Astrocyte (in vitro differentiated cells and primary cell): Measurements from ENCODE around the gene PPP2R2B. TPM values are rescaled to one million over a fixed set of nuclear protein-coding genes. Genes with fewer than 3 reads are reported as not detected.

Experiments used
- DNase-seq: peaks from one replicate; pipeline ENCODE4 v3.0.0-alpha.2; 2010; ENCODE audit warnings: low read depth
- FAIRE-seq: peaks from 2 replicates; lab custom pipeline; 2011; peaks lifted over from hg19 to GRCh38; lab: Jason Lieb, UNC
- H2AFZ ChIP-seq: 2 replicates; pipeline ENCODE4 v1.6.0; 2012; ENCODE audit warnings: low read depth, low read length, inconsistent platforms
- H3K27ac ChIP-seq: 2 replicates; pipeline ENCODE4 v1.5.1; 2011; ENCODE audit warnings: low read depth, low read length, inconsistent platforms
- H3K27me3 ChIP-seq: 2 replicates; pipeline ENCODE4 v1.6.0; 2011; ENCODE audit warnings: low read length, inconsistent platforms; ENCODE audit not compliant: insufficient read depth
- H3K36me3 ChIP-seq: 2 replicates; pipeline ENCODE4 v1.5.1; 2011; ENCODE audit warnings: low read length, inconsistent platforms; ENCODE audit not compliant: insufficient read depth
- H3K4me1 ChIP-seq: 2 replicates; pipeline ENCODE4 v1.5.1; 2011; ENCODE audit warnings: low read length, inconsistent platforms; ENCODE audit not compliant: insufficient read depth
- H3K4me2 ChIP-seq: 2 replicates; pipeline ENCODE4 v1.6.0; 2012; ENCODE audit warnings: low read length, inconsistent platforms
- H3K4me3 ChIP-seq: 2 replicates; pipeline ENCODE4 v1.5.1; 2011; ENCODE audit warnings: low read depth, mild to moderate bottlenecking, low read length, inconsistent platforms; ENCODE audit not compliant: insufficient read depth
- H3K79me2 ChIP-seq: 2 replicates; pipeline ENCODE4 v1.6.0; 2012; ENCODE audit warnings: mild to moderate bottlenecking, low read length, inconsistent platforms; ENCODE audit not compliant: insufficient read depth
- H3K9ac ChIP-seq: 2 replicates; pipeline ENCODE4 v1.6.0; 2012; ENCODE audit warnings: mild to moderate bottlenecking, low read length, inconsistent platforms
- H3K9me3 ChIP-seq: 2 replicates; pipeline ENCODE4 v1.5.1; 2012; ENCODE audit warnings: low read depth, mild to moderate bottlenecking, low read length, inconsistent platforms; ENCODE audit not compliant: insufficient read depth
- H4K20me1 ChIP-seq: 2 replicates; pipeline ENCODE4 v1.6.0; 2012; ENCODE audit warnings: low read length, inconsistent platforms; ENCODE audit not compliant: insufficient read depth
- H3K27ac Mint-ChIP-seq: one replicate; pipeline ENCODE4 v1.8.0; 2021; ENCODE audit warnings: mild to moderate bottlenecking, mixed read lengths; ENCODE audit not compliant: unreplicated experiment
- H3K27me3 Mint-ChIP-seq: one replicate; pipeline ENCODE4 v1.8.0; 2021; ENCODE audit warnings: low read depth, mixed read lengths; ENCODE audit not compliant: unreplicated experiment
- H3K36me3 Mint-ChIP-seq: one replicate; pipeline ENCODE4 v1.8.0; 2021; ENCODE audit warnings: low read depth, mixed read lengths; ENCODE audit not compliant: unreplicated experiment
- H3K4me1 Mint-ChIP-seq: one replicate; pipeline ENCODE4 v1.8.0; 2021; ENCODE audit warnings: low read depth, mixed read lengths; ENCODE audit not compliant: unreplicated experiment
- H3K4me3 Mint-ChIP-seq: one replicate; pipeline ENCODE4 v1.8.0; 2021; ENCODE audit warnings: mild to moderate bottlenecking, moderate library complexity, mixed read lengths; ENCODE audit not compliant: unreplicated experiment
- H3K9me3 Mint-ChIP-seq: one replicate; pipeline ENCODE4 v1.8.0; 2021; ENCODE audit warnings: mild to moderate bottlenecking, mixed read lengths; ENCODE audit not compliant: unreplicated experiment
- EZH2 ChIP-seq: IDR thresholded peaks from 2 replicates; pipeline ENCODE4 v1.6.1; 2012; ENCODE audit warnings: mild to moderate bottlenecking, low read length, inconsistent platforms; ENCODE audit not compliant: insufficient read depth
- total RNA-seq: library from RNA; stranded (reverse); gene quantifications from 2 replicates; pipeline ENCODE4 v1.2.1, GENCODE V29; 2021
- TF ChIP-seq, protein P1 (sequence below): IDR thresholded peaks from 2 replicates; pipeline ENCODE4 v1.5.1; 2011; ENCODE audit warnings: low read depth, mild to moderate bottlenecking, inconsistent platforms, low read length, moderate library complexity; ENCODE audit not compliant: insufficient read depth

Gene PPP2R2B
- total RNA-seq, 1 donor from 2014 or later = 5.2 TPM

DNA sequence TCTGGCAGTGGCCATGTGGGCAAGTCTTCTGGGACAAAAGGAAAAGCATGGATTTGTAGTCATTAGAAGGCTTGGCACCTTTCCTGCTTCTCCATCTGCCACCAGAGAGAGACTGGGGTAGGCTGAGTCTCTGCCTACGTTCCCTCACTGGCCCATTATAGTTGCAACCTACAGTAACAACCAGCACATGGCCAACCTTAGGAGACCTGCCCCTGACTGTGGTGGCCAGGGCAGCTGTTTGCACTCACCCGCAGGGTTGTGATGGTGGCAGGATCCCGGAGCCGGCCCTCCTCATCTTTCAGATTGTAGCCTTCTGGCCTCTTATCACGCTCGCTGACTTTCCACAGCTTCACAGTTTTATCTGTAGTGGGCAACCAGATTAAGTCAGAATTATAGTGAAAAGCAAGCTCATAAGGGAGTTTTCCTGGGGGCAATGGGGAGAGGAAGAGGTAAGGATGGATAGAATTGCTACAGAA, 187.6 kb downstream of the PPP2R2B start:
- no peaks in the 10 kb centered on the region for H4K20me1 ChIP-seq
- Mint-ChIP-seq H3K27ac (no peak overlapping the region), H3K4me3 (no peak overlapping the region), H3K27me3 (no peaks in the 10 kb centered on the region), H3K36me3 (no peaks in the 10 kb centered on the region), H3K9me3 (peaks cover 2% of the 10 kb centered on the region), H3K4me1 (no peaks in the 10 kb centered on the region)
- TF ChIP-seq EZH2 = no peak
- TF ChIP-seq, protein P1, sequence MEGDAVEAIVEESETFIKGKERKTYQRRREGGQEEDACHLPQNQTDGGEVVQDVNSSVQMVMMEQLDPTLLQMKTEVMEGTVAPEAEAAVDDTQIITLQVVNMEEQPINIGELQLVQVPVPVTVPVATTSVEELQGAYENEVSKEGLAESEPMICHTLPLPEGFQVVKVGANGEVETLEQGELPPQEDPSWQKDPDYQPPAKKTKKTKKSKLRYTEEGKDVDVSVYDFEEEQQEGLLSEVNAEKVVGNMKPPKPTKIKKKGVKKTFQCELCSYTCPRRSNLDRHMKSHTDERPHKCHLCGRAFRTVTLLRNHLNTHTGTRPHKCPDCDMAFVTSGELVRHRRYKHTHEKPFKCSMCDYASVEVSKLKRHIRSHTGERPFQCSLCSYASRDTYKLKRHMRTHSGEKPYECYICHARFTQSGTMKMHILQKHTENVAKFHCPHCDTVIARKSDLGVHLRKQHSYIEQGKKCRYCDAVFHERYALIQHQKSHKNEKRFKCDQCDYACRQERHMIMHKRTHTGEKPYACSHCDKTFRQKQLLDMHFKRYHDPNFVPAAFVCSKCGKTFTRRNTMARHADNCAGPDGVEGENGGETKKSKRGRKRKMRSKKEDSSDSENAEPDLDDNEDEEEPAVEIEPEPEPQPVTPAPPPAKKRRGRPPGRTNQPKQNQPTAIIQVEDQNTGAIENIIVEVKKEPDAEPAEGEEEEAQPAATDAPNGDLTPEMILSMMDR = no peak
- no peaks in the 10 kb centered on the region for H3K36me3 ChIP-seq
- H3K27ac ChIP-seq = no peak overlapping the region
- no peaks in the 10 kb centered on the region for H3K4me1 ChIP-seq
- H2AFZ ChIP-seq = no peak overlapping the region
- no peaks in the 10 kb centered on the region for H3K27me3 ChIP-seq
- H3K9ac ChIP-seq = no peak overlapping the region
- H3K4me2 ChIP-seq = no peak overlapping the region
- H3K9me3 ChIP-seq = no peaks in the 10 kb centered on the region
- DNase-seq = no peak
- H3K4me3 ChIP-seq = no peak overlapping the region
- H3K79me2 ChIP-seq = no peaks in the 10 kb centered on the region
- no peak for FAIRE-seq

GRCh38 chr5:146687630-146688029, 190.9 kb downstream of the PPP2R2B start:
- H3K9me3 ChIP-seq = no peaks in the 10 kb centered on the region
- H3K27ac ChIP-seq = no peak overlapping the region
- no peak overlapping the region for H3K9ac ChIP-seq
- DNase-seq (no peak), FAIRE-seq (no peak)
- no peaks in the 10 kb centered on the region for H3K36me3 Mint-ChIP-seq
- no peaks in the 10 kb centered on the region for H4K20me1 ChIP-seq
- H3K4me3 ChIP-seq = no peak overlapping the region
- no peaks in the 10 kb centered on the region for H3K4me1 ChIP-seq
- no peaks in the 10 kb centered on the region for H3K27me3 ChIP-seq
- H2AFZ ChIP-seq = no peak overlapping the region
- no peaks in the 10 kb centered on the region for H3K79me2 ChIP-seq
- peaks cover 2% of the 10 kb centered on the region for H3K9me3 Mint-ChIP-seq
- no peak overlapping the region for H3K4me3 Mint-ChIP-seq
- no peaks in the 10 kb centered on the region for H3K36me3 ChIP-seq
- no peaks in the 10 kb centered on the region for H3K4me1 Mint-ChIP-seq
- H3K27ac Mint-ChIP-seq = no peak overlapping the region
- no peak overlapping the region for H3K4me2 ChIP-seq
- TF ChIP-seq, protein P1 = no peak
- no peak for TF ChIP-seq EZH2
- H3K27me3 Mint-ChIP-seq = no peaks in the 10 kb centered on the region

DNA sequence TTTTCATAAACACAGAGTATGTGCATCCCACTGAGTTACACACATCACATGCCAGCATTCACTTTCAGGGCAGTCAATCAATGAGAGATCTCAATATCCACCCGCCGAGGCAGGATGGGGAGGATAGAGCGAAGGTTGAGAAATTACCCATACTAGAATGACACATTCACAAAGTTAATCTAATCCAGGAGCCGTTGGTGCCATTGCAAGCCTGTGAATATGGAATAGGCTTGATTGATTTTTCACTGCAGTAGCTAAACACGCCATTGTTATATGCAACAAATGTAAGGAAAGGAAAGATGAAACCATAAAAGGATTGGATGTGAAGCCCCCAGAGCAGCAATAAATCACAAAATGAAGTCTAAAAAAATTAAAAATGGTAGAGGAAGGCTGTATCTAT, 194.7 kb downstream of the PPP2R2B start:
- DNase-seq (no peak), FAIRE-seq (no peak)
- Mint-ChIP-seq H3K27me3 (no peaks in the 10 kb centered on the region), H3K9me3 (no peaks in the 10 kb centered on the region), H3K4me3 (no peak overlapping the region), H3K36me3 (no peaks in the 10 kb centered on the region), H3K27ac (no peak overlapping the region), H3K4me1 (no peaks in the 10 kb centered on the region)
- H3K4me3 ChIP-seq = no peak overlapping the region
- H2AFZ ChIP-seq = no peak overlapping the region
- H4K20me1 ChIP-seq = no peaks in the 10 kb centered on the region
- H3K36me3 ChIP-seq = no peaks in the 10 kb centered on the region
- TF ChIP-seq, protein P1 = no peak
- no peak for TF ChIP-seq EZH2
- no peak overlapping the region for H3K9ac ChIP-seq
- no peaks in the 10 kb centered on the region for H3K79me2 ChIP-seq
- H3K9me3 ChIP-seq = no peaks in the 10 kb centered on the region
- no peak overlapping the region for H3K4me2 ChIP-seq
- H3K27ac ChIP-seq = no peak overlapping the region
- H3K27me3 ChIP-seq = no peaks in the 10 kb centered on the region
- H3K4me1 ChIP-seq = no peaks in the 10 kb centered on the region
